ENCODE measurements around the gene TMED8.

GRCh38 chr14:77406086-77406485, 29.2 kb upstream of the TMED8 start:
- TF ChIP-seq REST (IDR thresholded peaks at IDR 0.05; ENCODE audit: low read depth) (no peak), CTCF (IDR thresholded peaks at IDR 0.05 in 2 of 3, conservative IDR thresholded peaks at IDR 0.05 in 1 of 3; ENCODE audit: borderline replicate concordance in 1 of 3, insufficient read depth in 1 of 3, low read depth in 2 of 3, low read length in 2 of 3) (no peak), CEBPB (IDR thresholded peaks at IDR 0.05; ENCODE audit: low read depth) (no peak), SRF (IDR thresholded peaks at IDR 0.05; ENCODE audit: low read depth) (no peak)

Measured in HCT116 (cell line).